Neural cell (in vitro differentiated cells): ENCODE data around the gene GRID1. TPM values are rescaled to one million over a fixed set of nuclear protein-coding genes. Genes with fewer than 3 reads are reported as not detected.

ENCODE experiments used
- H2AFZ ChIP-seq: fragments of 200-600, 300-800 bp; sonication (generic), shearing (Covaris generic); 2 replicates; pipeline ENCODE4 v1.6.0; 2014; ENCODE audit warnings: low read depth, mild to moderate bottlenecking, antibody characterized with exemption, low read length, moderate library complexity
- H3F3A ChIP-seq: fragments of 200-600 bp; shearing (Covaris generic); 2 replicates; pipeline ENCODE4 v1.6.1; 2016; ENCODE audit warnings: mild to moderate bottlenecking, moderate library complexity, mixed read lengths, antibody characterized with exemption, low read length; ENCODE audit not compliant: insufficient read depth, poor library complexity, severe bottlenecking
- H3K27ac ChIP-seq: fragments of 200-600, 300-800 bp; sonication (generic), shearing (Covaris generic); 2 replicates; pipeline ENCODE4 v1.5.1; 2014; ENCODE audit warnings: mild to moderate bottlenecking, low read length, moderate library complexity
- H3K27me3 ChIP-seq: fragments of 300-800, 200-600 bp; sonication (generic), shearing (Covaris generic); 2 replicates; pipeline ENCODE4 v1.6.0; 2014; ENCODE audit warnings: mild to moderate bottlenecking, low read depth, low read length, moderate library complexity; ENCODE audit not compliant: insufficient read depth
- H3K36me3 ChIP-seq: fragments of 300-800, 200-600 bp; sonication (generic), shearing (Covaris generic); 2 replicates; pipeline ENCODE4 v1.5.1; 2014; ENCODE audit warnings: mild to moderate bottlenecking, antibody characterized with exemption, low read length, moderate library complexity; ENCODE audit not compliant: insufficient read depth
- H3K4me2 ChIP-seq: fragments of 300-800, 200-600 bp; sonication (generic), shearing (Covaris generic); 2 replicates; pipeline ENCODE4 v1.6.0; 2014; ENCODE audit warnings: mild to moderate bottlenecking, low read length
- H3K4me3 ChIP-seq: fragments of 300-800, 200-600 bp; sonication (generic), shearing (Covaris generic); 2 replicates; pipeline ENCODE4 v1.5.1; 2014; ENCODE audit warnings: mild to moderate bottlenecking, low read length, moderate library complexity
- H3K79me2 ChIP-seq: fragments of 200-600 bp; shearing (Covaris generic); replicated peaks from 2 replicates; pipeline ENCODE4 v1.6.0; 2014; ENCODE audit warnings: mild to moderate bottlenecking, low read length, moderate library complexity; ENCODE audit not compliant: insufficient read depth
- H3K9ac ChIP-seq: fragments of 300-800, 200-600 bp; sonication (generic), shearing (Covaris generic); 2 replicates; pipeline ENCODE4 v1.6.1; 2016; ENCODE audit warnings: mild to moderate bottlenecking, low read length, mixed read lengths
- H3K9me2 ChIP-seq: fragments of 200-600 bp; shearing (Covaris generic); 2 replicates; pipeline ENCODE4 v1.6.1; 2016; ENCODE audit warnings: mild to moderate bottlenecking, low read length, mixed read lengths; ENCODE audit not compliant: insufficient read depth
- H3K9me3 ChIP-seq: fragments of 200-600, 300-800 bp; sonication (generic), shearing (Covaris generic); 2 replicates; pipeline ENCODE4 v1.6.1; 2016; ENCODE audit warnings: mild to moderate bottlenecking, mixed run types, low read length, moderate library complexity, mixed read lengths
- H4K20me1 ChIP-seq: fragments of 200-600 bp; shearing (Covaris generic); 2 replicates; pipeline ENCODE4 v1.6.1; 2016; ENCODE audit warnings: mild to moderate bottlenecking, mixed run types; ENCODE audit not compliant: insufficient read depth
- EP300 ChIP-seq: fragments of 450-650 bp; conservative IDR thresholded peaks from 2 replicates; pipeline ENCODE4 v1.6.1; 2014; ENCODE audit warnings: antibody characterized with exemption, mild to moderate bottlenecking, moderate library complexity; ENCODE audit not compliant: poor library complexity, severe bottlenecking
- EZH2 ChIP-seq: fragments of 200-600, 300-800 bp; shearing (Covaris generic), sonication (generic); IDR thresholded peaks from 2 replicates; pipeline ENCODE4 v1.6.1; 2014; ENCODE audit warnings: antibody characterized with exemption, low read length, borderline replicate concordance, mild to moderate bottlenecking; ENCODE audit not compliant: insufficient read depth, poor library complexity, severe bottlenecking
- MXI1 ChIP-seq: fragments of 450-650 bp; conservative IDR thresholded peaks from 2 replicates; pipeline ENCODE4 v1.6.1; 2014; ENCODE audit warnings: antibody characterized with exemption, mild to moderate bottlenecking; ENCODE audit not compliant: poor library complexity, severe bottlenecking
- POLR2AphosphoS5 ChIP-seq: IDR thresholded peaks from 2 replicates; pipeline ENCODE4 v1.6.1; 2012
- RAD21 ChIP-seq: fragments of 450-650 bp; conservative IDR thresholded peaks from 2 replicates; pipeline ENCODE4 v1.6.1; 2014; ENCODE audit warnings: antibody characterized with exemption, mild to moderate bottlenecking, moderate library complexity
- SMC3 ChIP-seq: fragments of 450-650 bp; conservative IDR thresholded peaks from 2 replicates; pipeline ENCODE4 v1.6.1; 2014; ENCODE audit warnings: antibody characterized with exemption, mild to moderate bottlenecking, moderate library complexity; ENCODE audit not compliant: poor library complexity
- TAF1 ChIP-seq: IDR thresholded peaks from 2 replicates; pipeline ENCODE4 v1.6.1; 2012; ENCODE audit warnings: low read depth
- polyA plus RNA-seq: library from polyadenylated mRNA; depleted of rRNA; stranded (reverse); fragments of >200 nt; gene quantifications from 2 replicates; pipeline ENCODE4 v1.2.3, GENCODE V29; 2014
- TF ChIP-seq, protein P1 (sequence below): fragments of 450-650 bp; IDR thresholded peaks from 2 replicates; pipeline ENCODE4 v1.5.1; 2014; ENCODE audit warnings: antibody characterized with exemption, mild to moderate bottlenecking, moderate library complexity; ENCODE audit not compliant: poor library complexity, severe bottlenecking
- TF ChIP-seq, protein P2 (sequence below): IDR thresholded peaks from 2 replicates; pipeline ENCODE4 v1.6.1; 2012; ENCODE audit warnings: borderline replicate concordance

GRID1 gene
- polyA plus RNA-seq, 1 donor from 2014 or later = 7.3 TPM

DNA sequence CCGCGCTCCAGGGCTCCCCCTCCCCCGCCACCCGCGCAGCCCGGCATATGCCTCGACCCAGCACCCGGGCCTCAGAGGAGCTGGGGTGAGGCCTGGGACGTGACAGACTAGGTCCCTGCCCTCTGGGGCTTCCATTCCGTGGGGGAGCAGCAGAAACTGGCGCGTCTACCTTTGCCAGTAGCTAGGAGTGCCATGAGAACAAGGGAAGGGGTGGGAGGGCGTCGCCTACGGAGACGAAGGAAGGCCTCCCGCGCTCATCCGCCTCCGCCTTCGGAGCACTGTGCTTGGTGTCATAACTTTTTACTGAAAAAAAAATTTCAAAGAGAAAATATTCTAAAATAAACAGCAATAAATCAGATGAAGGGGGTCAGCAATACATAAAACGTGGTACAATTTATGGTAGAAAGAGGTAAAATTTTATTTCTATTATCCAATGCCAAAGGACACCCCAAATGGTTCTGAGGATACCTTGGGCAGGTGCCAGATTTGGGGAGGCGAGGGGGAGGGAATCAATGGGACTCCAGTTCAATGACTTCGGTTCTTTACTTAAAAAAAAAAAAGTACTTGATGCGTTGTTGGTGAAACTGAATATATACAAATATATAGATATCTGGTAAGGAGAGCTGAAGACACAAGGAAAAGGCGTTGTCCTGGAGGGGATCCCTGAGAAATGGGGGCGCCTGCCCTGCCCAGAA, 35.1 kb upstream of the GRID1 start:
- Histone ChIP-seq H3K4me2 (no peak overlapping the region), H3K4me3 (peak overlapping the region; percentile 97), H3K9ac (no peak overlapping the region), H3K79me2 (no peaks in the 10 kb centered on the region), H3K9me2 (no peaks in the 10 kb centered on the region), H3K36me3 (no peaks in the 10 kb centered on the region), H3K27ac (no peak overlapping the region), H3F3A (peaks cover 8% of the 10 kb centered on the region), H3K27me3 (peaks cover 35% of the 10 kb centered on the region), H4K20me1 (no peaks in the 10 kb centered on the region), H3K9me3 (no peaks in the 10 kb centered on the region), H2AFZ (no peak overlapping the region)
- TF ChIP-seq, protein P1, sequence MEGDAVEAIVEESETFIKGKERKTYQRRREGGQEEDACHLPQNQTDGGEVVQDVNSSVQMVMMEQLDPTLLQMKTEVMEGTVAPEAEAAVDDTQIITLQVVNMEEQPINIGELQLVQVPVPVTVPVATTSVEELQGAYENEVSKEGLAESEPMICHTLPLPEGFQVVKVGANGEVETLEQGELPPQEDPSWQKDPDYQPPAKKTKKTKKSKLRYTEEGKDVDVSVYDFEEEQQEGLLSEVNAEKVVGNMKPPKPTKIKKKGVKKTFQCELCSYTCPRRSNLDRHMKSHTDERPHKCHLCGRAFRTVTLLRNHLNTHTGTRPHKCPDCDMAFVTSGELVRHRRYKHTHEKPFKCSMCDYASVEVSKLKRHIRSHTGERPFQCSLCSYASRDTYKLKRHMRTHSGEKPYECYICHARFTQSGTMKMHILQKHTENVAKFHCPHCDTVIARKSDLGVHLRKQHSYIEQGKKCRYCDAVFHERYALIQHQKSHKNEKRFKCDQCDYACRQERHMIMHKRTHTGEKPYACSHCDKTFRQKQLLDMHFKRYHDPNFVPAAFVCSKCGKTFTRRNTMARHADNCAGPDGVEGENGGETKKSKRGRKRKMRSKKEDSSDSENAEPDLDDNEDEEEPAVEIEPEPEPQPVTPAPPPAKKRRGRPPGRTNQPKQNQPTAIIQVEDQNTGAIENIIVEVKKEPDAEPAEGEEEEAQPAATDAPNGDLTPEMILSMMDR = no peak
- TF ChIP-seq, protein P2, sequence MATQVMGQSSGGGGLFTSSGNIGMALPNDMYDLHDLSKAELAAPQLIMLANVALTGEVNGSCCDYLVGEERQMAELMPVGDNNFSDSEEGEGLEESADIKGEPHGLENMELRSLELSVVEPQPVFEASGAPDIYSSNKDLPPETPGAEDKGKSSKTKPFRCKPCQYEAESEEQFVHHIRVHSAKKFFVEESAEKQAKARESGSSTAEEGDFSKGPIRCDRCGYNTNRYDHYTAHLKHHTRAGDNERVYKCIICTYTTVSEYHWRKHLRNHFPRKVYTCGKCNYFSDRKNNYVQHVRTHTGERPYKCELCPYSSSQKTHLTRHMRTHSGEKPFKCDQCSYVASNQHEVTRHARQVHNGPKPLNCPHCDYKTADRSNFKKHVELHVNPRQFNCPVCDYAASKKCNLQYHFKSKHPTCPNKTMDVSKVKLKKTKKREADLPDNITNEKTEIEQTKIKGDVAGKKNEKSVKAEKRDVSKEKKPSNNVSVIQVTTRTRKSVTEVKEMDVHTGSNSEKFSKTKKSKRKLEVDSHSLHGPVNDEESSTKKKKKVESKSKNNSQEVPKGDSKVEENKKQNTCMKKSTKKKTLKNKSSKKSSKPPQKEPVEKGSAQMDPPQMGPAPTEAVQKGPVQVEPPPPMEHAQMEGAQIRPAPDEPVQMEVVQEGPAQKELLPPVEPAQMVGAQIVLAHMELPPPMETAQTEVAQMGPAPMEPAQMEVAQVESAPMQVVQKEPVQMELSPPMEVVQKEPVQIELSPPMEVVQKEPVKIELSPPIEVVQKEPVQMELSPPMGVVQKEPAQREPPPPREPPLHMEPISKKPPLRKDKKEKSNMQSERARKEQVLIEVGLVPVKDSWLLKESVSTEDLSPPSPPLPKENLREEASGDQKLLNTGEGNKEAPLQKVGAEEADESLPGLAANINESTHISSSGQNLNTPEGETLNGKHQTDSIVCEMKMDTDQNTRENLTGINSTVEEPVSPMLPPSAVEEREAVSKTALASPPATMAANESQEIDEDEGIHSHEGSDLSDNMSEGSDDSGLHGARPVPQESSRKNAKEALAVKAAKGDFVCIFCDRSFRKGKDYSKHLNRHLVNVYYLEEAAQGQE = no peak
- no peak for TF ChIP-seq TAF1
- TF ChIP-seq SMC3 = no peak
- no peak for TF ChIP-seq RAD21
- no peak for TF ChIP-seq EZH2
- no peak for TF ChIP-seq EP300
- TF ChIP-seq POLR2AphosphoS5 = no peak
- no peak for TF ChIP-seq MXI1

DNA sequence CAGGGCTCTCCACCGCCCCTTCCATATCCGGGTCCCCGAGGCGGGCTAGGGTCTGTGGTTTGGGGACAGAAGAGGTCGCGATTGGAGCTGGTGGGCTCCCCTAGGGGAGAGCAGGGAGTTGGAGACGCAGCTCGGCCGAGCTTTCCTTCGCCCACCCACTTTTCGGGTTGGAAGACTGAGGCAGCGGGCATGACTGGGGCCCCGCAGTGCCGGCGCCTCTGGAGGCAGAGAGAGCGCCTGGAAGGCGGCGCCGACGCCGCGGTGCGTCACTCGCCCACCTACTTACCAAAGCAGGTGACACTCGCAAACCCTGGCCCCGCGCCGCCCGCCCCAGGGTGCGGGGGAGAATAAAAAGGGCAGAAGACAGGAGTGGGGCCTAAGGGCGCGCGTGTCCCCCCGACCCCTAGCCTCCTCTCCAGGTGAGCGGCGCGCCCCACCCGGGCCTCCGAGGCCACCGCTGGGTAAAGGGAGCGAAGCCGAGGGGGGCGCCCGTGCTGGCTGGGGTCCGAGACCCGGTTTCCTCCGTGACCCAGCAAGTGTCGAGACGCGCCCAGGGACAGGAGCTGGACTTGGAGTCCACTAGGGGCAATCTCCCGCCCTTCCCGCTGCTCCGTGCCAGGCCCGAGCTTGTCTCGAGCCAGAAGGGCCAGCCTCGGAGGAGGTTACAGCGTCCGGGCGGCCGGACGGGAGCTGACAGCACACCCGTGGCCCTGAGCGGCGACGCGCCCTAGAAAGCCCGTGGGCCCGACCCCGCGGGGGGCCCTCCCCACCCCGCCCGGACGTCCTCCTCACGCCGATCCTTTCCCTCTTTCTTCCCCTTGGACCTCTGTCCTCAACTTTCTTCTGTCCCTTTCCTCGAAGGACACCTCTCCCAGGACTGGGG, 34.4 kb upstream of the GRID1 start:
- Histone ChIP-seq H3K36me3 (no peaks in the 10 kb centered on the region), H3K9me2 (no peaks in the 10 kb centered on the region), H3K4me2 (peak overlapping the region; percentile 78), H4K20me1 (no peaks in the 10 kb centered on the region), H3F3A (peaks cover 8% of the 10 kb centered on the region), H2AFZ (peak overlapping the region; percentile 79), H3K27ac (peak overlapping the region; percentile 20), H3K79me2 (no peaks in the 10 kb centered on the region), H3K9me3 (no peaks in the 10 kb centered on the region), H3K27me3 (peaks cover 35% of the 10 kb centered on the region), H3K9ac (peak overlapping the region; percentile 75), H3K4me3 (peak overlapping the region; percentile 97)
- TF ChIP-seq RAD21 (no peak), EP300 (no peak), POLR2AphosphoS5 (no peak), TAF1 (no peak), SMC3 (no peak), MXI1 (no peak), EZH2 (no peak)
- TF ChIP-seq, protein P2 = no peak
- TF ChIP-seq, protein P1 = no peak
